ENCODE results near the gene PAK1IP1.
"Not testable (repeated sequence)": the region's sequence is repeated elsewhere in the genome, so short reads cannot be mapped to it uniquely, and the experiment has no call there.

GRCh38 chr6:10660431-10661191 is 34.2 kb upstream of the PAK1IP1 start:
- TF ChIP-seq CTCF (conservative IDR thresholded peaks at IDR 0.05; ENCODE audit: low read length); EZH2phosphoT487 (IDR thresholded peaks at IDR 0.05; ENCODE audit: borderline replicate concordance): not testable (repeated sequence)

Data from Loucy (cell line).